ENCODE results near the gene GOLGB1.
"Not testable (repeated sequence)": the region's sequence is repeated elsewhere in the genome, so short reads cannot be mapped to it uniquely, and the experiment has no call there.

The GOLGB1 gene, protein sequence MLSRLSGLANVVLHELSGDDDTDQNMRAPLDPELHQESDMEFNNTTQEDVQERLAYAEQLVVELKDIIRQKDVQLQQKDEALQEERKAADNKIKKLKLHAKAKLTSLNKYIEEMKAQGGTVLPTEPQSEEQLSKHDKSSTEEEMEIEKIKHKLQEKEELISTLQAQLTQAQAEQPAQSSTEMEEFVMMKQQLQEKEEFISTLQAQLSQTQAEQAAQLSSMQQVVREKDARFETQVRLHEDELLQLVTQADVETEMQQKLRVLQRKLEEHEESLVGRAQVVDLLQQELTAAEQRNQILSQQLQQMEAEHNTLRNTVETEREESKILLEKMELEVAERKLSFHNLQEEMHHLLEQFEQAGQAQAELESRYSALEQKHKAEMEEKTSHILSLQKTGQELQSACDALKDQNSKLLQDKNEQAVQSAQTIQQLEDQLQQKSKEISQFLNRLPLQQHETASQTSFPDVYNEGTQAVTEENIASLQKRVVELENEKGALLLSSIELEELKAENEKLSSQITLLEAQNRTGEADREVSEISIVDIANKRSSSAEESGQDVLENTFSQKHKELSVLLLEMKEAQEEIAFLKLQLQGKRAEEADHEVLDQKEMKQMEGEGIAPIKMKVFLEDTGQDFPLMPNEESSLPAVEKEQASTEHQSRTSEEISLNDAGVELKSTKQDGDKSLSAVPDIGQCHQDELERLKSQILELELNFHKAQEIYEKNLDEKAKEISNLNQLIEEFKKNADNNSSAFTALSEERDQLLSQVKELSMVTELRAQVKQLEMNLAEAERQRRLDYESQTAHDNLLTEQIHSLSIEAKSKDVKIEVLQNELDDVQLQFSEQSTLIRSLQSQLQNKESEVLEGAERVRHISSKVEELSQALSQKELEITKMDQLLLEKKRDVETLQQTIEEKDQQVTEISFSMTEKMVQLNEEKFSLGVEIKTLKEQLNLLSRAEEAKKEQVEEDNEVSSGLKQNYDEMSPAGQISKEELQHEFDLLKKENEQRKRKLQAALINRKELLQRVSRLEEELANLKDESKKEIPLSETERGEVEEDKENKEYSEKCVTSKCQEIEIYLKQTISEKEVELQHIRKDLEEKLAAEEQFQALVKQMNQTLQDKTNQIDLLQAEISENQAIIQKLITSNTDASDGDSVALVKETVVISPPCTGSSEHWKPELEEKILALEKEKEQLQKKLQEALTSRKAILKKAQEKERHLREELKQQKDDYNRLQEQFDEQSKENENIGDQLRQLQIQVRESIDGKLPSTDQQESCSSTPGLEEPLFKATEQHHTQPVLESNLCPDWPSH (N-terminal part only)

DNA sequence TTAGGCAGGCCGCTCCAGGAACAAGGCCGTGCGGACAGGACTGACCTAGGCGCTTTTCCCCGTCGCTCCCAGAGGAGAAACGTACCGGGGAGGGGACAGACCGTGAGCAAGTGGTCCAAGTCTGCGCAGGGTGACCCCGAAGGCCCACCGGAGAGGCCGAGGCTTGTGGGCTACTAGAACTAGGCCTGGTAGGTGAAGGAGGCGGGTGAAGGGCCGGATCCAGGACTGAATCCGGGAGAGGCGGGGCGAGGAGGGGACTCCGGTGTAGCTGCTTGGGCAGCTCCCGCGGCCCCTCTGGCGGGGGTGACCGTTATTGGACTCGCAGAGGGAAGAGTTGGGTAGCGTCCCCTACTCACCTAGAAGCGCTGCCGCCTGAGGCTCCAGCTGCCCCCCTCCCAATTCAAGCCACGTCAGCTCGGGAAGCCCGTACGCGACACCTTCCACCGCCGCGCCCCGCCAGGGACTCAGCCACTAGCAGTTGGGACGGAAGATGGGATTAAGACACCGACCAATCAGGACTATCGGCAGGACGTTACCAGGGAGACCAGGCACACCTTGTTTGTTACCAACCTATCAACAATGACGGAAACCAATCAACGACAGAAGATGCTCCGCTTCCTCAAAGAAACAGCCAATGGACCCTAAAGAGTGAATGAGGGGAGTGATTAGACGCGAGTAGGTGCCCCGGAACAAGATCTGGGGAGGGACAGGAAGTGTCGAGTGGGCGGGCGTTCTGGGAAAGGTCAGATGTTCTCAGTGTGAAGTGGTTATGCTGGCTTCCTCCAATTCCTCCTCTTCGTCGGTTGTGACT, at the start of gene GOLGB1:
TSS of gene GOLGB1 (minus strand) at position 466 of the 811 bp plus-strand sequence. CDS start 18,770 bp downstream, outside the sequence.
- peak; percentile 99 for DNase-seq (ENCODE audit: low read depth)

DNA sequence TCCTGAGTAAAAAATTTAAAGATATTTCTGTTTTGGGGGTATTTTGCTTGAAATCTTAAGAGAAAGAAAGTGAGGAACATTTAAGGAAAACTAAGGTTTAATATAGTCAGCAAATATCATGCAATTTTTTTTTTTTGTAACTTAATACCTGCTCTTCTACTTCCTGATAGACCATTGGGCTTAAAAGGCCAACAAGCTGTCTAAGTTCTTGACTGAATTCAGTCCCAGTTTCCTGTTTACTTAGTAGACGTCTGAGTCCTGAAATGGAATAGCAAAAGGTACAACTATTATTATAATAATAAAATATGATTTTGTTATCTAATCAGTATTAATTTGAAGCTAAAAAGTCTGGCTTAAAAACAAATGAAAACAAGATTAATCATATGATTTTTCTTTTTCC, 47.4 kb upstream of the GOLGB1 start:
- DNase-seq (ENCODE audit: low read depth) = no peak

DNA sequence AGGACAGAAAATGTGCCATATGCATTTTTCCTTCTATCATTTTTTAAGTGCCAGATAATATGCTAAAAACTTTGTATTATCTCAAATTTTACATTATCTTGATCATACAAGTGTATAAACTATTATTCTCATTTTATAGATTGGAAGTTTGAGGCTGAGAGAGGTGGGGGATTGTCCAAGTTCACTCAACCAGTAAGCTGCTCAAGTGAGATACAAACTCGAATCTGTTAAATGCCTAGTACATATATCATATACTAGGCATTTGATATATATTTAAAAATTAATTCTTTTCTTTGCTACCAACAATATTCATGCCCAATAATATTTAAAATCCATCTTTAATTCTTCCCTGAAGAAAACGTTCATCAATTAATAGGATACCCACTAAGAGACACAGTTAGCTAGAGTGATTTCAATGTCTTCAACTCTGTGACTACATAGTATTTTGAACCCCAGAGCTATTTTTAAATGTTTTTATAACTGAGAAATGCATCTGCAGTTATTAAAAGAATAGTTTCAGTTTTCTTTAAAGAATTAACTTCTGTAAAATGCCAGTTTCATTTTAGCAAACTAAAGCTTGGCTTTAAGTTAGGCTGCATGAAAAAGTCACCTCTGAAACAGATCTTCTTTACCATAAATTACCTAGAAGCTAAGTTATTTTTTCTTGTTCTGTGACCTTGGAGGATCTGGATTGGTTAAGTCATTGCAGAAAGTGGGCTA, 44.9 kb upstream of the GOLGB1 start:
- no peak for DNase-seq (ENCODE audit: low read depth)

DNA sequence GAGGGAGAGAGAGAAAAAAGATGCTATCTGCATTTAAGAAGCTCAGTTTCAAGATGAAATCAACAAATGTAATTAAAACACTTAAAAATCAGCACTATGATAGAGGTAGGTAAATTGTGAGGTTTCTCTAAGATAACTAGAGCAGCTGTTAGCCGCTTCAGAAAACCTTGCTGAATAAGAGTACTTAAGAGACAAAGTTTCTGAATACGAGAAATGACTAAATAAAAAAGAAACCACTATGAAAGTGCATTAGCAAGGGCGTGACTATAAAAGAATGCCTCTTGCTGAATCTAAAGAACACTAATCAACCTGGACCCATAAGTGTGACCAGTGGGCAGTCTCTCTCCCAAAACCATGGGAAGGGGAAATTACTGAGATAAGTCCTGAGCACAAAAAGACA, 43.5 kb upstream of the GOLGB1 start:
- DNase-seq (ENCODE audit: low read depth) = no peak

DNA sequence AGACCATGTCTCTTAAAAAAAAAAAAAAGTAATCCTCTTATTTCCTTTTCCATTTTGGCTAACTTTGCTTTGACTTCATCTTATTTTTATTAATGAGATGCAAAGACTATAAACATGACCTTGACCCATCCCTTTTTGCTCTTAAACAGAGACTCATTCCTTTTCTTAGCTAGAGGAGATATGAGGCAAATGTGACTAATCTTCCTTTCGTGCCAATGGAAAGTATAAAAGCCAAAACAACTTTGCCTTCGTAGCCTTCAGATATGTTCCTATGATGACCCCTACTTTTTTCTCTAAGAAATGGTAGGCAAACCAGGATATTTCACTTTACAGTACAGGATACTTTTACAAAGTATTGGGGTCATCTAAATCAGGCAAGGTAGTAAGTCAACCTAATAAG, 36.9 kb upstream of the GOLGB1 start:
- no peak for DNase-seq (ENCODE audit: low read depth)

DNA sequence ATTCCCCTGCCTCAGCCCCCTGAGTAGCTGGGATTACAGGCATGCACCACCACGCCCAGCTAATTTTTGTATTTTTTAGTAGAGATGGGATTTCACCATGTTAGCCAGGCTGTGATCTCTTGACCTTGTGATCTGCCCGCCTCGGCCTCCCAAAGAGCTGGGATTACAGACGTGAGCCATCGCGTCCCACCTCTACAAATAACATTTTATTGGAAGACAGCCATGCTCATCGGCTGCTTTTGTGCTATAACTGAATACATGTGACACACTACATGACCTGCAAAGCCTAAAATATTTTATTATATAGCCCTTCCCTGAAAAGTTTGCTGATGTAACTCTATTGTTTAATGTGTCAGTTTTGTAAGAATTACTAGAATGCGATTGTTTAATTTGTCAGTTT, 33.2 kb upstream of the GOLGB1 start:
- not testable (repeated sequence) for DNase-seq (ENCODE audit: low read depth)

DNA sequence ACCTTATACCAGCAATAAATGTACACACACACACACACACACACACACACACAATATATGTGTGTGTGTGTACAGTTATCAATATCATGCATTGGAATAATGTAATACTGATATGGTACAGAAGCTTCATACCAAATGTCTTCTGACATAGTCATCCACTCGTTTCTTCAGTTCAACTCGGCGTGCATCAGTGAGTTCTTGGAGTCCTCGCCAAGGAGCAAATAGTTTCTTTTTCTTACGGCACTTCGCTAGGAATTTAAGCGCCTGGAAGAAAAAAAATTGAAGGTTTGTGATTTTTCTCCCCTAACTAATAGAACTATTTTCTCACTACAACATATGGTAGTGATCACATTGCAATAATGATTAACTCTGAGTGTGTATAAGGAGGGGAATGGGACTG, 32.1 kb upstream of the GOLGB1 start:
- DNase-seq (ENCODE audit: low read depth) = no peak

DNA sequence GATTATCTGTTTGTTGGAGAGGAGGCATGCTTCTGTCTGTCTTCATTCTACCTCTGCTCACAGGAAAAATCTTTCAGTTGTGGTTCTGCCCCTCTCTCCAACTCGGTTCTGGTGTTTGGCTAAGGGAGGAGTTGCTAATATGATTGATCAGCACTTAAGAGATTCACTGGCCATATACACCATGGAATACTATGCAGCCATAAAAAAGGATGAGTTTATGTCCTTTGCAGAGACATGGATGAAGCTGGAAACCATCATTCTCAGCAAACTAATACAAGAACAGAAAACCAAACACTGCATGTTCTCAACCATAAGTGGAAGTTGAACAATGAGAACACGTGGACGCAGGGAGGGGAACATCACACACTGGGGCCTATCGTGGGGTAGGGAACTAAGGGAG, 25.6 kb upstream of the GOLGB1 start:
- DNase-seq (ENCODE audit: low read depth) = not testable (repeated sequence)

DNA sequence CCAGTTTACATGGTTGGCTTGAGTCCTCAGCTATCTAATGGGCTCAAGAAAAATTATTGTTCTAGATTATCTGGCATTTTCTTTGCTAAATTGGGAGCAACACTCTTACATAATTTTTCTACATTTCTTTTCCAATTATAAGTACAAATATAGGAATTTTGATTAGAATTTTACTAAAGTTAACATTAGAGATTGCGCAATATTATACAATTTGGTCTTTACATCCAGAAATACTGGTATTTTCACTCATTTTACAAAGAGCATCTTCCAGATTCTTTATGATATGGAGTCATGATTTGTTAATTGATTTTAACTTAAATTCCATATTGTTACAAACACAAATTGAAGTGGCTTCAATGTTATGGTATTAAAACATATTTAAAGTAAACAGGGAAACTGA, 19.7 kb upstream of the GOLGB1 start:
- DNase-seq (ENCODE audit: low read depth) = no peak

DNA sequence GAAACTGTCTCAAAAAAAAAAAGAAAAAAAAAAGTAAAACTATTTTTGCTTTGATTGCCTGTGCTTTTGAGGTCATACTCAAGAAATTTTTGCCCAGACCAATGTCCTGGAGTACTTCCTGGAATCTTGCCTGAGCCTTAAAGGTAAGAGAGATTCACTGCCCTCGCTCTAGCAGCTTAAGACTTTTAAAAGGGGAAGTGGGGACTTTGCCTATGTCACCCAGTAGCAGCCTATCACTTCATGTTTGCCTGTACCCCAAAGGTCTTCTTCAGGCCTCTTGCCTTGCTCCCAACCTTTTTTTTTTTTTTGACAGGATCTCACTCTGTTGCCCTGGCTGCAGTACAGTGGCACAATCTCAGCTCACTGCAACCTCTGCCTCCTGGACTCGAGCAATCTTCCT, 18.9 kb upstream of the GOLGB1 start:
- DNase-seq (ENCODE audit: low read depth) = no peak

DNA sequence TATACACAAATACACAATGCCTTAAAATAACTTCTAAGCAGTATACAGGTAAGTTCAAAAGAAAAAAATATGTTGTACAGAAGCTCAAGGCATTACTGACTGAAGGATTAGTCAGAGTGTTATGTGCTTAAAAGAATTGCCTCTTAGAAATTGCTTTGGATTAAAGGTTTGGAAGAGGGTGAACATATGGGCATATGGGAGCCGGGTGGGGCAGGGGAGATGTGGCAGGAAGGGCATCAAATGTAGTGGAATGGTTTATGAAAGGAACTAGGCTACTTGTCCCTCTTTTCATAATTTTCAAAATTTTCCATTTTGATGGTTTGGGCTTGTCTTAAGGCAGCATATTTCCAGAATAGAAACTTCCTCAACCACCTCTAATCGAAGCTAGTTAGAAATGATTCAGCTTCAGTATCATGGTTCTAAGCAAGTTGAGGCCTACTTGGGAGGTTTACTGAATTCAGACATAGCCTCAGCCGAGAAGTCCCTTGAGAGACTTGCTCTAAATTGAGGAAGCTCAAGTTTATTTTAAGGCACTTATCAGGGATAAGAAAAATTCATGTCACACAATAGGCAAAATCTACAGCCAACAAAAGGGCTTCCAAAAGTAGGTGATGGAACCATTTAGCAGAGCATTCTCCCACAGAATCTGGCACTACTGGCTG, 10.1 kb upstream of the GOLGB1 start:
- no peak for DNase-seq (ENCODE audit: low read depth)

DNA sequence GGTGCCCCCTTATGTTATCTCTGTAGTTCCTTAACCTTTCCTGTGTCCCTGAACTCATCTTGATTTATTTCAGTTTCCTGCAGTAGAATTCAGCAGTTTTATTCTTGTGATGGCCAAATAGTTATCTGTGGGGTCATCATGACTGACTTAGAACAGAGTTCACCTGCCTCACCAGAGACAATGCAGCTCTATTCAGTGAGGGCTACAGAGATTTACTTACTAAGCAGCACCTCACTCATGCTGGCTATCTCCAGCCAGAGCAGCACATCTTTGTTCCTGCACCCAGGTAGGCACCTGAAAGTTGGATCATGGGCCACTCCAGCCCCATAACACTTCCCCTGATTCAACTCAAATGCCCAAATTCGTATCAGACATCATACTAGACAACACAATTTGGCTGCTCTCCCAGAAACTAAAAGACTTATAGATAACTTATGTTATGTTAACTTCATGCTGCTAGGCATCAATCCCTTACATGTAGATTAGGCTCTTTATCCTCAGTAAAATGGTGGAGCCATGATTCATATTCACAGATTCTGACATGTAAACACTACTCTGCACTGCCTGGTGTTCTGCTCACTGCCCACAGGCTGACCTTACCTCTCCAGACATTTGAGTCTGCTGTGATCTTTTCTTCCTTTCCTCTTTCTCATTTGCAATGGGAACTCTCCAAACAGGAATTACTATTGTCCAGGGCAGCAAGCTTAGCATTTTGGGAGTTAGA, 9.3 kb upstream of the GOLGB1 start:
- DNase-seq (ENCODE audit: low read depth) = no peak

DNA sequence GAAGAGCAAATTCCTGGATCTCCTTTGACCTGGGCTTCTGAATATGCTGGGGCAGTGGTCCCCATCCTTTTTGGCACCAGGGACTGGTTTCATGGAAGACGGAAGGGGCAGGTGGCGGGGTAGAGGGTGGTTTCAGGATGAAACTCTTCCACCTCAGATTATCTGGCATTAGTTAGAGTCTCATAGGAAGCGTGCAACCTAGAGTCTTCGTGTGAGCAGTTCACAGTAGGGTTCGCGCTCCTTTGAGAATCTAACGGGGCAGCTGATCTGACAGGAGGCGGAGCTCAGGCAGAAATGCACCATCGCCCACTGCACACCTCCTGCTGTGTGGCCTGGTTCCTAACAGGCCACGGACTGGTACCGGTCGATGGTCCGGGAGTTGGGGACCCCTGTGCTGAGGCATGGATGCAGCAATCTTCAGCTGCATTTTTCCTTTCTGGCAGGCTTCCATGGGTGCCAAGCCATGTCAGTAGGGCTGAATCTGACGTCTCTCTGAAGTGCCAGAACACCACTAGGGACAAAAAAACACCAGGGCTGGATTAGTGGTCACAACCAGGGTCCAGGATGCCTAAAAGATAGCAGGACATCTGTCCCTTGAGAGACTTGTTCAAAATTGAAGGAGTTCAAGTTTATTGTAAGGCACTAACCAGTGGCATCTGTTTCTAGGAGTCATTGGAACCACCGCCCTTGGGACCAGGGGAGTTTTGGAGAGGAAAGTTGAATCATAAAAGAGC, 8.4 kb upstream of the GOLGB1 start:
- no peak for DNase-seq (ENCODE audit: low read depth)

DNA sequence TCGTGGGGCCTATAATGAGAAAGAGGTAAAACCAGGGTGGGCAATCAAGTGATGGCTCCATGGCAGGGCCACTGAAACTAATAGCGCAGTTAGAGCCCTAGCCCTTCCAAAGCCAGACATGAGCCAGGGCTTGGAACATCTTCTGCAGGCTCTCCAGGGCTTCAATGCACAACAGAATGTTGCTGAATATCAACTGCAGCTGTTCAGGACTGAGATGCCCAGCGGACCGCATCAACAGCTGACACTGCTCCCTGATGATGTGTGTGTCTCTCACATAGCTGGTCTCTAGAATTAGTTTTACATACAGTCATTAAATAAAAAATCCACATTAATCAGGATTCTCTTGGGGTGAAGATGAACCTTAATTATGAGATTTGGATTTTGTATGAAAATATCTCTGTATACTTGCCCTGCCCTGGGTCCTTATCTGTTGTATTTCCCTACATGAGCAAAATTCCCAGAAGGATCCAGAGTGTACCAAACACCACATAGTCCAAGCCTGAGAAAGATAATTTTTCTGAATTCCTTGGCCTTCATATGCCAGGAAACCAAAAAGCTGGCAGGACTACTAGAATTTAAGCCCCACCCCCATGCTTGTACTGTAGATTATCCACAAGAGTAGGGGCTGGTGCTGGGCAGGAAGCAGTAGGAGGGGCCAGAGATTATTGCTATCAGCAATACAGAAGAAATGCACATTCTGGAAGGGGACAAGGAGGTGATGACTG, 7.7 kb upstream of the GOLGB1 start:
- no peak for DNase-seq (ENCODE audit: low read depth)

DNA sequence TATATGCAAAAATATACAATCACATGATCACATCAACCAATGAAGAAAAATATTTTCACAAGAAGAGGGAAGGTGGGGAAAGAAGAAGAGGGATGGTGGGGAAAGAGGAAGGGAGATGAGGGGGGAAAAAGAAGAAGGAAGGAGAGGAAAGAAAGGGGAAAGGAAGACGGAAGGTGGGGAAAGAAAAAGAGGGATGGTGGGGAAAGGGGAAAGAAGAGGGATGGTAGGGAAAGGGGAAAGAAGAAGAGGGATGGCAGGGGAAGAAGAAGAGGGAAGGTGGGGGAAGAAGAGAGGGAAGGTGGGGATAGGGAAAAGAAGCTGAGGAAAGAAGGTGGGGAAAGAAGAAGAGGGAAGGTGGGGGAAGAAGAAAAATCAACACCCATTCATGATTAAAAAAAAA, 3.2 kb upstream of the GOLGB1 start:
- no peak for DNase-seq (ENCODE audit: low read depth)

DNA sequence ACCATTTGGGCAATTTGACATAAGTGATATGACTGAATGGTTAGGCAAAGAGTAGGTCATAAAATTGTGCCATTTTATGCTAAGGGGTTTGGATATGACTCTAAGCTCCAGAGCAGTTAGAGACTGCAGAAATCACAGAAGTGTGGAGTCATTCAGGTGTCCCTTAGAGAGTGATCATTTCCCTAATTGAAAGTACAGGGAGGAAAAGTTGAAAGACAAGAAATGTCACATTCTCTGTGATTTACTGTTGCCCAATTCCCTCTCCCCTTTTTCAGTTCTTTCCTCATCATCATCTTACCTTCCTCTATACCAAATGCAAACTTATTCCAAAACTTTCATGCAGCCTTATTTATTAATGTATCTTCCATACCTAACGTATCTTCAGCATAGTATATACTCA, 2.7 kb upstream of the GOLGB1 start:
- DNase-seq (ENCODE audit: low read depth) = no peak

DNA sequence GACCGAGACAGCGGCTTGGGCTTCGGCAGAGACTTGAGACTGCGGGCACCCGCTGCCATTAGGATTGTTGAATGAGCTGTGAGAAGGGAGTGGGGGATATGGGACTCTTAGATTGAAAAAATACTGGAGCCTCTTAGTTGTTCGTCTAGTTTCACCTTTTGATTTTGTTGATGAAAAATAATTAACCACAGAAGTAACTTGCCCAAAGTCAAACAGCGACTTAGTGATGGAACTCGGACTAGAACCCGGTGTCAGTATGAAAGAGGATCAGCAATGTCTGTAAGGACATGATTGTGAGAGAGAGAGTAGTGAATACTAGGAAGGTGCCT, 510 bp upstream of the GOLGB1 start:
- DNase-seq (ENCODE audit: low read depth) = no peak

DNA sequence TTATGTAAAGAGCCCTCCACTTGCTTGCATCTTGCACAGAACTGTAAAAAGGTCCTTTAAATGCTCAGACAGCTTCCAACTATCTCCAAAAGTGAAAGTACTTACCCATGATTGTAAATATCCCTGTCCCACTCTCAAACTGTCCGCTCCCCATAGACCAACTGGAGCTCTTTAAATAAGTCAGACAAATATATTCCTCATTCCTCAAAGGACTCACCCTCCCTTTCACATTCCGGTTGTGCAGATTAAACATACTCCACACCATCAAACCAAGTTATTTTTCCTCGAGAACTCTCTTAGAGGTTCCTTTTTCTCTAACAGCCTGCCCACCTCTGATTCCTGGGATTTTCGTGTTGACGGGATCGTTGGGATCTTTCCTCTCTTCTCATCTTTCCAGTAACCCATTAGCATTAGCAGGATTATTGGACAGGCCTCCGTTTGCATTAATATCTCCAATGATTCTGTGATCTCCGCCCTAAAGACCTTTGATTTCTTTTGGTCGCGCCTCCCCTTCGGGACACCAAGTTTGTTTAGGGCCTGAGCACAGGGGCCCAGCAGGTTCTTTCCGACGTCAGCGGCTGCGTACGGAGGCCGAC, 763 bp downstream of the GOLGB1 start:
- no peak for DNase-seq (ENCODE audit: low read depth)

All from fibroblast of the conjunctiva (primary cell).